ENCODE data around the gene CDH13.

Gene CDH13

GRCh38 chr16:83187405-83187804, 560.6 kb downstream of the CDH13 start:
- DNase-seq (ENCODE audit: low read depth), result no peak

- no peak for DNase-seq (ENCODE audit: low read depth)
Observed at GRCh38 chr16:83196796-83197195, 570.0 kb downstream of the CDH13 start.

- no peak for DNase-seq (ENCODE audit: low read depth)
Observed at GRCh38 chr16:83197450-83197849, 570.7 kb downstream of the CDH13 start.

DNA sequence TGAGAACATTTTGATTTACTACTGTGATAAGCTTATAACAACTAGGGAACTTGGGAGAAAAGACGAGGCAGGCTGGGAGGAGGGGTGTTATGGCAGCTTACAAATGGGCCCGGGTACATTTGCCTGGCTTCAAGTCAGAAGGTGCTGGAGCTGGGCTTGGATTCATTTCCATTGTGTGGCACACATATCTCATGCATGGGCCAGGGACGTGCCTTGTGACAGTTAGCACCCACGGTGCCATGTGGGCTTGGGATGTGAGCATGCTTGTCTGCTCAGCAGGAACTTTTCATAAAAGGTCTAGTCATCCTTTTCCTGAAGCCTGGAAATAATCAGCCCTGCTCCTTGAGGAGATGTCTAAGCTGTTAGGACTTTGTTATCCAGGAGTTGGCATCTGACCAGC, 572.2 kb downstream of the CDH13 start:
- no peak for DNase-seq (ENCODE audit: low read depth)

GRCh38 chr16:83200005-83200779, 573.4 kb downstream of the CDH13 start:
- DNase-seq (ENCODE audit: low read depth), result no peak

GRCh38 chr16:83201748-83202147, 575.0 kb downstream of the CDH13 start:
- no peak for DNase-seq (ENCODE audit: low read depth)

DNA sequence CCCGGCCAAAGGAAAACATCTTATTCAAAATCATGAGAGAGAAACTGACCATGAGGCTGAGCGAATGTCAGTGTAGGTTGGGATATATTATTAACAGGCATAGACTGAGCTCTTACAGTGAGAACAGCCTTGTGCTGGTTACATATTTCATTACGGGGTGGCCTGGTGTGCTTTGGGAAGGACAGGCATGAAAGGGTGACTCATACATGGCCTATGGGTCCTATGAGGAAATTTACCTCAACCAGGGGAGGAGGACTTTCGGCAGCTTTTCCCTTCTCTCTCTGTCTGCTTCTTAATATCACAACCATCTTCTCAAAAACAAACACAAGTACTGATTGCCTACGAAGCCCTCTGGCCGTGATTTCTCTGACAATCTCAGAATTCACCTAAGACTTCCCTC, 579.1 kb downstream of the CDH13 start:
- no peak for DNase-seq (ENCODE audit: low read depth)

DNA sequence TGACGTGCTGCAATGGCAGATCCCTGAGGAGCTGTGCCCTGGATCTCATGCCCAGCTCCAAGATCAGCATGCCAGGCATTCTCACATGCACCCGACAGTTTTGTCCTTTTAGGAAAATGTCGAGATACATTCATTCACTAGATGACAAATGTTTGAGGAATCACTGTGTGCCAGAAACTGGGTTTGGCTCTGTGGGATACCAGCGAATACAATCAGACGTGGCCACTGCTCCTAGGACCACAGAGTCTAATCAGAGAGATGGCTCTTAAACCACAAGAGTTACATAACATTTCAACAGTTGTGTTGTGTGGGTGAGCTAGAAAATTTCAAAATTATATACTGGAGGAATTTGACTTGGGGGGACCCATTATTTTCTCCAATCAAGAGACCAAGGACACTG, 579.7 kb downstream of the CDH13 start:
- no peak for DNase-seq (ENCODE audit: low read depth)

GRCh38 chr16:83211711-83212110, 584.9 kb downstream of the CDH13 start:
- DNase-seq (ENCODE audit: low read depth), result no peak

DNA sequence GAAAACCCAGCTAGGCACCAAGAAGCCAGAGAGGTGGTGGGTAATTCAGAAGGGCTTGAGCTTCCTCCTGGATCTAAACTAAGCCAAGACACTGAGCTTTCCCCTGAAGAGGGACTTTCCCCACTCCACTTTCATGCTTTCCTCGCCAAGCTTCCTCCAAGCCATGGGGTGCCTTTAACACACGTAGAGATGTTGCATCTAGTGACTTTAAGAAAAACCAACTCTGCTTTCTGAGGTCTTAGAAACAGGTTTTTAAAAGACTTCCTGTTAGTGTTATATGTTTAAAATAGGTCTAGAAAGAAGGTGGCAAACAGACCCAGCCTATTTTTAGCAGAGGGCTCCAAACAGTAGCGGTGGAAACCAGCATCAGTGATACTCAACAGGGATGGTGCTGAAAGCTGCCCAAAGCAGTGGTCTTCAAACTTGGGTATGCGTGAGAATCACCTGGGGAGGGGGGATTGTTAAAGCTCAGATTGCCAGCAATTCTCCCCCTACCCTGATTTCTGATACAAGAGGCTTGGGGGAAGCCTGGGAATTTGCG, 585.6 kb downstream of the CDH13 start:
- no peak for DNase-seq (ENCODE audit: low read depth)

GRCh38 chr16:83214671-83215070, 587.9 kb downstream of the CDH13 start:
- DNase-seq (ENCODE audit: low read depth), result no peak

DNA sequence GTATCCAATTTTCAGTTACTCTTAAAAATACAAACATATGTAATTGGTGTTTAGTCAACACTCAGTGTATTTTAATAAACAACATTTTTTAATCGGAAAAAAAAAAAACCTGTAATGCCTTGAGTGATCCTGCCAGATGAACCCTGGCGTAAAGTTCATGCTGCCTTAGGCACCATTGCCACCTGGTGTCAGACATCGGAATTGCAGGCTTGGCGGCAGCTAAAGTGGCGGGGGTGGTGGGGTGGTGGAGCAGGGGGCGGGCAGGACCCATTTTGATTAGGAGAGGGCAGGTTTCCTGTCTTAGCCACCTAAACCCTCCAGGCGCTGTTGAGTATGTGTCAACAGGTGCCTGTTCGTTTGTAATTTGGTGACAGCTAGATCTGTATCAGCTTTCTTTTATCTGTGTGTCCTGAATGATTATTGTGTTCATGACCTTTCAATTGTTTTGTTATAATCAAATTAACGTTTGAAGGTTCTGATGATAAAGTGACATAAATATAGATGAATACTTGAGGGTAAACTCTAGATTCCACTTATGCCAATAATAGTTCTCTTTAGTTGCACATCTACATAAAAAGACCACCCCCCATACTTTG, 588.7 kb downstream of the CDH13 start:
- DNase-seq (ENCODE audit: low read depth), result no peak

- no peak for DNase-seq (ENCODE audit: low read depth)
Observed at GRCh38 chr16:83219285-83219684, 592.5 kb downstream of the CDH13 start.

DNA sequence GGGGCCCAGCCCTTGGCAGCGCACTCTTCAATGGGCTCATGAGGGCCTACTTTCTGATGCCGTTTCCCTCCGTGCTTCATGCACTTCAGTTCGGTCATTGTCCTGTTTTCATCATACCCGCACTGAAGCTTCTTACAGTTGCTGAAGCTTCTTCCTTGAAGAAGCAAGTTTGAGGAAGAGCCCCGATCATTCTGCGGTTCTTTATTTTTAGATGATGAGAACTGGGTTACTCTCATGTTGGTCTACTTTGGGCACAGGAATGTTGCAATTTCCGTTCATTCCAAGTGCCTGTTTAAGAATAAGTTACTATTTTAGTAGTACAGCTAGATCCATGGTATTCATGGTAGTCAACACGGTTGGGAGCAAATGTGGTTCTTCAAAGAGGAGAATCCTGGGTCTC, 593.3 kb downstream of the CDH13 start:
- DNase-seq (ENCODE audit: low read depth), result no peak

- DNase-seq (ENCODE audit: low read depth), result no peak
Observed at GRCh38 chr16:83224642-83225041, 597.9 kb downstream of the CDH13 start.

GRCh38 chr16:83227336-83227735, 600.6 kb downstream of the CDH13 start:
- DNase-seq (ENCODE audit: low read depth), result no peak

DNA sequence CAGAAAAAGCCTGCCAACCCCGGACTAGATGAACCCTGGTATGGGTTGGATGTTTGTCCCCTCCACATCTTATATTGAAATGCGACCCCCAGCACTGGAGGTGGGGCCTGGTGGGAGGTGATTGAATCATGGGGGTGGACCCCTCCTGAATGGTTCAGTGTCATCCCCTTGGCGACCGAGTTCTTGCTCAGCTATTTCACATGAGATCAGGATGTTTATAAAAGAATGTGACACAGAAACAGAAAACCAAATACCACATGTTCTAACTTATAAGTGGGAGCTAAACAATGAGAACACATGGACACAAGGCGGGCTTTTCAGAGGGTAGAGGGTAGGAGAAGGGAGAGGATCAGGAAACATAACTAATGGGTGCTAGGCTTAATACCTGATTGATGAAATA, 605.0 kb downstream of the CDH13 start:
- no peak for DNase-seq (ENCODE audit: low read depth)

- DNase-seq (ENCODE audit: low read depth), result no peak
Observed at GRCh38 chr16:83233153-83233552, 606.4 kb downstream of the CDH13 start.

DNA sequence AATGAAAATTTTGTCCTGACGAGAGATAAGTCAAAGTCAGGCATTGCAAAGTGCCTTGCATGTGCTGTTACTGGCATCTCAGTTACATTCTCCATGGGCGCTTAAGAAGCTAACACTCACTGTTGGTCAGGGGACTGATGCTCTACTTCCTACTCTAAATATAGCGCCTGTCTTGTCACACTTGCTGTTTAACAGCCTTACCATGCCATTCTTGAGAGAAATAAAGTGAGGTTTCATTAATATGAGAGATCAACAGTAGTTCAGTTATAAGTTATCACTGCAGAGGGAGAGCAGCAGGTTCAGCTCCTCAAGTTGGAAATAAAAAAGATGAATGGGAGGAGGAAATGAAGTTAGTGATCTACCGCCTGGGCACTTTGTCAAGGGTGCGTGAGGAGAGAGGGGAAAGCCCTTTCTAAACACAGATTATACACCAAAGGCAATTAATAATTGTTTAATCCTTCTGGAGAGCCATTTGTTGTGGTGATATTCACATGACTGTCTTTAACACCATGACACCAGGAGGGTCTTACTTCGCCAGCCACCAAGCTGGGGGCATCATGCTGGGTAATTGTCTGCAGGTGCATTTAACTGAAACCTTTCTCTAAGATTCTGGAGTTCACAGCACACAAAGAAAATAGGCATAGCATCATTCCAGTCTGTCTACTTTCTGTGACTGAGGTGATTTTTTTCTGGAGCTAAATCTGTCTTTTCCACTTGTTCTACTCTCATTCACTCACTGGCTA, 612.4 kb downstream of the CDH13 start:
- no peak for DNase-seq (ENCODE audit: low read depth)

DNA sequence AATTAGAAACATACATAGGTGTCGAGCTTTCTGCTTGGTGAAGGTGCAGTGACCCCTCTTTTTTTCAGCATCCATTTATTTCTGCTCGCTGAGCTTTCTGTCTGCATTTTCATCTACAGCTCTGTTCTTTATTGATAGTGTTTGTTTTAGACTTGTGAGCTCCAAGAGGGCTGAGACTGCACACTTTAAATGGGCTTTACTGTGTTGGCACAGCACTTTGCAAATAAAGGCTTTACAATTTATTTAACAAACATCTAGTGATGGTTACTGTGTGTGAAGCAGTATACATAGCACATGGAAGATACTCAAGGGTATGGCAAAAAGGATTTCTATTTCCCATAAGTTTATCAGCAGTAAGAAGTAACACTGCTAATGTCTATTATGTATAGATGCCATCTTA, 617.3 kb downstream of the CDH13 start:
- no peak for DNase-seq (ENCODE audit: low read depth)

DNA sequence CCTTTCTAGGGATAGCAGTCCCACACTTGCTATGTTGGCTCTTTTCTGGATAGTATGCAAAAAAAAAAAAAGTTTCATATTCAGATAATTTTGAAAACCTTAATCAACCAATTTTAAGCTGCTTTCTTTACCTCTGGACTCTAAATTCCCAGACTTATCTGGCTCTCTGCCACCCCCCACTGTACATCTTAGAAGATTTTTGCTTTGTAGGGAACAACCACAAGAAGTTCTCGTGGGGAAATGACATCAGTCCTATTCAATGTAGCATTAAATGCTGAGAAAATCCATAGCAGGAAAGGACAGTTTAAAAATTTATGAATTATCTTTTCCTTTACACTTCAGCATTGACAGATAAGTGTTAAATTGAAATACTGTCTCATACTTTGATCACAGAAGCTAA, 618.3 kb downstream of the CDH13 start:
- no peak for DNase-seq (ENCODE audit: low read depth)

GRCh38 chr16:83247767-83248372, 621.1 kb downstream of the CDH13 start:
- no peak for DNase-seq (ENCODE audit: low read depth)
